ENCODE results near the gene SELENOV.

SELENOV gene

DNA sequence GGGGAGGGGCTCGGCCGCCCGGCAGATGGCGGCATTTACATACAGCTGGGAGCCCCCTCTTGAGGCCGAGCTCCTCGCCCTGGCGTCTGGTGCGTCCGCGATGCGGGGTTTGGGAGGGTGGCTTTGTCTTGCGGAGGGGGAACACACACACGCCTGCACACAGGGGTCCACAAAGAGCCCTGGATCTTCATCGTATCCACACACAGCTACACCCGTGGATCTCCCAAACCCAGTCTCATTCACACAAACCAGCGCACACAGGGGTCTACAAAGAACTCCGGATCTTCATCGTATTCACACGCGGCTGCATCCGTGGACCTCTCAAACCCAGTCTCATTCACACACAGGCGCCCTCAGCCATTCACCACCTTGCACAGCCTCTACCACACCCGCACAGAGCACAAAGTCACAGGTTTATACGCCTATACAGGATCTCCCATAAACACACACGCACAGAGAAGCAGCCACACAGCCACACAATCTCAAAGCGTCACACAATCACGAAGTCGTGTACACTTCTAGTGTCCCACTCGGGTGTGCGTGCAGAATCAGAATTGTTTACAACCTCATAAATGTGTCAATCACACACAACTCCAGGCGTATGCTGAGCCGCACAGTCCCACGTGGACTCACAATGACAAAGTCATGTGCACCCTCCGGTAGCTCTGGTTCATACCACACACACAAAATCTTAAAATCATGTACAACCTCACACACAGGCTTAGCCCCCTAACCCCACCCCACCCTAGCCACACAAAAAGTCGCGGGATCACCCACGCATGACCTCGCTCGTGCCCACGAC, 16.7 kb upstream of the SELENOV start (continued):
- TF ChIP-seq, protein P1, sequence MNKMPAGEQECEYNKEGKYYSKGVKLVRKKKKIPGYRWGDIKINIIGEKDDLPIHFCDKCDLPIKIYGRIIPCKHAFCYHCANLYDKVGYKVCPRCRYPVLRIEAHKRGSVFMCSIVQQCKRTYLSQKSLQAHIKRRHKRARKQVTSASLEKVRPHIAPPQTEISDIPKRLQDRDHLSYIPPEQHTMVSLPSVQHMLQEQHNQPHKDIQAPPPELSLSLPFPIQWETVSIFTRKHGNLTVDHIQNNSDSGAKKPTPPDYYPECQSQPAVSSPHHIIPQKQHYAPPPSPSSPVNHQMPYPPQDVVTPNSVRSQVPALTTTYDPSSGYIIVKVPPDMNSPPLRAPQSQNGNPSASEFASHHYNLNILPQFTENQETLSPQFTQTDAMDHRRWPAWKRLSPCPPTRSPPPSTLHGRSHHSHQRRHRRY (tag by site-specific recombination; IDR thresholded peaks at IDR 0.05) = peak; percentile 21
- TF ChIP-seq ZNF530 (tag by site-specific recombination; IDR thresholded peaks at IDR 0.05; ENCODE audit: low read depth) = no peak
- peak; percentile 80 for TF ChIP-seq ZNF501 (tag by site-specific recombination; IDR thresholded peaks at IDR 0.05)
- peak; percentile 42; the same call in 1 of the 2 replicates for TF ChIP-seq TRIM28 (IDR thresholded peaks at IDR 0.05; ENCODE audit: borderline replicate concordance, low read length)
- TF ChIP-seq, protein P2, sequence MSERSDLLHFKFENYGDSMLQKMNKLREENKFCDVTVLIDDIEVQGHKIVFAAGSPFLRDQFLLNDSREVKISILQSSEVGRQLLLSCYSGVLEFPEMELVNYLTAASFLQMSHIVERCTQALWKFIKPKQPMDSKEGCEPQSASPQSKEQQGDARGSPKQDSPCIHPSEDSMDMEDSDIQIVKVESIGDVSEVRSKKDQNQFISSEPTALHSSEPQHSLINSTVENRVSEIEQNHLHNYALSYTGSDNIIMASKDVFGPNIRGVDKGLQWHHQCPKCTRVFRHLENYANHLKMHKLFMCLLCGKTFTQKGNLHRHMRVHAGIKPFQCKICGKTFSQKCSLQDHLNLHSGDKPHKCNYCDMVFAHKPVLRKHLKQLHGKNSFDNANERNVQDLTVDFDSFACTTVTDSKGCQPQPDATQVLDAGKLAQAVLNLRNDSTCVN (tag by site-specific recombination; optimal IDR thresholded peaks at IDR 0.05) = peak; percentile 48
- TF ChIP-seq ZNF654 (tag by site-specific recombination; IDR thresholded peaks at IDR 0.05; ENCODE audit: low read depth) = peak; percentile 65
- TF ChIP-seq ZNF292 (tag by site-specific recombination; IDR thresholded peaks at IDR 0.05; ENCODE audit: borderline replicate concordance, low read depth) = no peak
- TF ChIP-seq KLF9 (tag by site-specific recombination; IDR thresholded peaks at IDR 0.05; ENCODE audit: low read depth) = peak; percentile 79; the same call in 1 of the 2 replicates
- TF ChIP-seq ZNF768 (tag by site-specific recombination; IDR thresholded peaks at IDR 0.05) = peak; percentile 70; the same call in 1 of the 2 replicates
- peak; percentile 29 for TF ChIP-seq ZNF660 (tag by site-specific recombination; IDR thresholded peaks at IDR 0.05)
- TF ChIP-seq, protein P3, sequence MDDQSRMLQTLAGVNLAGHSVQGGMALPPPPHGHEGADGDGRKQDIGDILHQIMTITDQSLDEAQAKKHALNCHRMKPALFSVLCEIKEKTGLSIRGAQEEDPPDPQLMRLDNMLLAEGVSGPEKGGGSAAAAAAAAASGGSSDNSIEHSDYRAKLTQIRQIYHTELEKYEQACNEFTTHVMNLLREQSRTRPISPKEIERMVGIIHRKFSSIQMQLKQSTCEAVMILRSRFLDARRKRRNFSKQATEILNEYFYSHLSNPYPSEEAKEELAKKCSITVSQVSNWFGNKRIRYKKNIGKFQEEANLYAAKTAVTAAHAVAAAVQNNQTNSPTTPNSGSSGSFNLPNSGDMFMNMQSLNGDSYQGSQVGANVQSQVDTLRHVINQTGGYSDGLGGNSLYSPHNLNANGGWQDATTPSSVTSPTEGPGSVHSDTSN (CRISPR knock-in tag; IDR thresholded peaks at IDR 0.05) = no peak
- TF ChIP-seq, protein P4, sequence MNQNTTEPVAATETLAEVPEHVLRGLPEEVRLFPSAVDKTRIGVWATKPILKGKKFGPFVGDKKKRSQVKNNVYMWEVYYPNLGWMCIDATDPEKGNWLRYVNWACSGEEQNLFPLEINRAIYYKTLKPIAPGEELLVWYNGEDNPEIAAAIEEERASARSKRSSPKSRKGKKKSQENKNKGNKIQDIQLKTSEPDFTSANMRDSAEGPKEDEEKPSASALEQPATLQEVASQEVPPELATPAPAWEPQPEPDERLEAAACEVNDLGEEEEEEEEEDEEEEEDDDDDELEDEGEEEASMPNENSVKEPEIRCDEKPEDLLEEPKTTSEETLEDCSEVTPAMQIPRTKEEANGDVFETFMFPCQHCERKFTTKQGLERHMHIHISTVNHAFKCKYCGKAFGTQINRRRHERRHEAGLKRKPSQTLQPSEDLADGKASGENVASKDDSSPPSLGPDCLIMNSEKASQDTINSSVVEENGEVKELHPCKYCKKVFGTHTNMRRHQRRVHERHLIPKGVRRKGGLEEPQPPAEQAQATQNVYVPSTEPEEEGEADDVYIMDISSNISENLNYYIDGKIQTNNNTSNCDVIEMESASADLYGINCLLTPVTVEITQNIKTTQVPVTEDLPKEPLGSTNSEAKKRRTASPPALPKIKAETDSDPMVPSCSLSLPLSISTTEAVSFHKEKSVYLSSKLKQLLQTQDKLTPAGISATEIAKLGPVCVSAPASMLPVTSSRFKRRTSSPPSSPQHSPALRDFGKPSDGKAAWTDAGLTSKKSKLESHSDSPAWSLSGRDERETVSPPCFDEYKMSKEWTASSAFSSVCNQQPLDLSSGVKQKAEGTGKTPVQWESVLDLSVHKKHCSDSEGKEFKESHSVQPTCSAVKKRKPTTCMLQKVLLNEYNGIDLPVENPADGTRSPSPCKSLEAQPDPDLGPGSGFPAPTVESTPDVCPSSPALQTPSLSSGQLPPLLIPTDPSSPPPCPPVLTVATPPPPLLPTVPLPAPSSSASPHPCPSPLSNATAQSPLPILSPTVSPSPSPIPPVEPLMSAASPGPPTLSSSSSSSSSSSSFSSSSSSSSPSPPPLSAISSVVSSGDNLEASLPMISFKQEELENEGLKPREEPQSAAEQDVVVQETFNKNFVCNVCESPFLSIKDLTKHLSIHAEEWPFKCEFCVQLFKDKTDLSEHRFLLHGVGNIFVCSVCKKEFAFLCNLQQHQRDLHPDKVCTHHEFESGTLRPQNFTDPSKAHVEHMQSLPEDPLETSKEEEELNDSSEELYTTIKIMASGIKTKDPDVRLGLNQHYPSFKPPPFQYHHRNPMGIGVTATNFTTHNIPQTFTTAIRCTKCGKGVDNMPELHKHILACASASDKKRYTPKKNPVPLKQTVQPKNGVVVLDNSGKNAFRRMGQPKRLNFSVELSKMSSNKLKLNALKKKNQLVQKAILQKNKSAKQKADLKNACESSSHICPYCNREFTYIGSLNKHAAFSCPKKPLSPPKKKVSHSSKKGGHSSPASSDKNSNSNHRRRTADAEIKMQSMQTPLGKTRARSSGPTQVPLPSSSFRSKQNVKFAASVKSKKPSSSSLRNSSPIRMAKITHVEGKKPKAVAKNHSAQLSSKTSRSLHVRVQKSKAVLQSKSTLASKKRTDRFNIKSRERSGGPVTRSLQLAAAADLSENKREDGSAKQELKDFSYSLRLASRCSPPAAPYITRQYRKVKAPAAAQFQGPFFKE (tag by site-specific recombination; IDR thresholded peaks at IDR 0.05; ENCODE audit: borderline replicate concordance) = no peak
- no peak for TF ChIP-seq ZNF521 (tag by site-specific recombination; IDR thresholded peaks at IDR 0.05)
- TF ChIP-seq, protein P5, sequence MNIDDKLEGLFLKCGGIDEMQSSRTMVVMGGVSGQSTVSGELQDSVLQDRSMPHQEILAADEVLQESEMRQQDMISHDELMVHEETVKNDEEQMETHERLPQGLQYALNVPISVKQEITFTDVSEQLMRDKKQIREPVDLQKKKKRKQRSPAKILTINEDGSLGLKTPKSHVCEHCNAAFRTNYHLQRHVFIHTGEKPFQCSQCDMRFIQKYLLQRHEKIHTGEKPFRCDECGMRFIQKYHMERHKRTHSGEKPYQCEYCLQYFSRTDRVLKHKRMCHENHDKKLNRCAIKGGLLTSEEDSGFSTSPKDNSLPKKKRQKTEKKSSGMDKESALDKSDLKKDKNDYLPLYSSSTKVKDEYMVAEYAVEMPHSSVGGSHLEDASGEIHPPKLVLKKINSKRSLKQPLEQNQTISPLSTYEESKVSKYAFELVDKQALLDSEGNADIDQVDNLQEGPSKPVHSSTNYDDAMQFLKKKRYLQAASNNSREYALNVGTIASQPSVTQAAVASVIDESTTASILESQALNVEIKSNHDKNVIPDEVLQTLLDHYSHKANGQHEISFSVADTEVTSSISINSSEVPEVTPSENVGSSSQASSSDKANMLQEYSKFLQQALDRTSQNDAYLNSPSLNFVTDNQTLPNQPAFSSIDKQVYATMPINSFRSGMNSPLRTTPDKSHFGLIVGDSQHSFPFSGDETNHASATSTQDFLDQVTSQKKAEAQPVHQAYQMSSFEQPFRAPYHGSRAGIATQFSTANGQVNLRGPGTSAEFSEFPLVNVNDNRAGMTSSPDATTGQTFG (tag by site-specific recombination; IDR thresholded peaks at IDR 0.05; ENCODE audit: borderline replicate concordance) = no peak
- TF ChIP-seq, protein P6, sequence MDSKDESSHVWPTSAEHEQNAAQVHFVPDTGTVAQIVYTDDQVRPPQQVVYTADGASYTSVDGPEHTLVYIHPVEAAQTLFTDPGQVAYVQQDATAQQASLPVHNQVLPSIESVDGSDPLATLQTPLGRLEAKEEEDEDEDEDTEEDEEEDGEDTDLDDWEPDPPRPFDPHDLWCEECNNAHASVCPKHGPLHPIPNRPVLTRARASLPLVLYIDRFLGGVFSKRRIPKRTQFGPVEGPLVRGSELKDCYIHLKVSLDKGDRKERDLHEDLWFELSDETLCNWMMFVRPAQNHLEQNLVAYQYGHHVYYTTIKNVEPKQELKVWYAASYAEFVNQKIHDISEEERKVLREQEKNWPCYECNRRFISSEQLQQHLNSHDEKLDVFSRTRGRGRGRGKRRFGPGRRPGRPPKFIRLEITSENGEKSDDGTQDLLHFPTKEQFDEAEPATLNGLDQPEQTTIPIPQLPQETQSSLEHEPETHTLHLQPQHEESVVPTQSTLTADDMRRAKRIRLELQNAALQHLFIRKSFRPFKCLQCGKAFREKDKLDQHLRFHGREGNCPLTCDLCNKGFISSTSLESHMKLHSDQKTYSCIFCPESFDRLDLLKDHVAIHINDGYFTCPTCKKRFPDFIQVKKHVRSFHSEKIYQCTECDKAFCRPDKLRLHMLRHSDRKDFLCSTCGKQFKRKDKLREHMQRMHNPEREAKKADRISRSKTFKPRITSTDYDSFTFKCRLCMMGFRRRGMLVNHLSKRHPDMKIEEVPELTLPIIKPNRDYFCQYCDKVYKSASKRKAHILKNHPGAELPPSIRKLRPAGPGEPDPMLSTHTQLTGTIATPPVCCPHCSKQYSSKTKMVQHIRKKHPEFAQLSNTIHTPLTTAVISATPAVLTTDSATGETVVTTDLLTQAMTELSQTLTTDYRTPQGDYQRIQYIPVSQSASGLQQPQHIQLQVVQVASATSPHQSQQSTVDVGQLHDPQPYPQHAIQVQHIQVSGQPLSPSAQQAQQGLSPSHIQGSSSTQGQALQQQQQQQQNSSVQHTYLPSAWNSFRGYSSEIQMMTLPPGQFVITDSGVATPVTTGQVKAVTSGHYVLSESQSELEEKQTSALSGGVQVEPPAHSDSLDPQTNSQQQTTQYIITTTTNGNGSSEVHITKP (tag by site-specific recombination; IDR thresholded peaks at IDR 0.05) = peak; percentile 95
- TF ChIP-seq, protein P7, sequence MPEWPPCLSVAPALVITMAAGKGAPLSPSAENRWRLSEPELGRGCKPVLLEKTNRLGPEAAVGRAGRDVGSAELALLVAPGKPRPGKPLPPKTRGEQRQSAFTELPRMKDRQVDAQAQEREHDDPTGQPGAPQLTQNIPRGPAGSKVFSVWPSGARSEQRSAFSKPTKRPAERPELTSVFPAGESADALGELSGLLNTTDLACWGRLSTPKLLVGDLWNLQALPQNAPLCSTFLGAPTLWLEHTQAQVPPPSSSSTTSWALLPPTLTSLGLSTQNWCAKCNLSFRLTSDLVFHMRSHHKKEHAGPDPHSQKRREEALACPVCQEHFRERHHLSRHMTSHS (tag by site-specific recombination; IDR thresholded peaks at IDR 0.05) = no peak
- TF ChIP-seq ZNF555 (tag by site-specific recombination; conservative IDR thresholded peaks at IDR 0.05) = no peak
- TF ChIP-seq ZNF248 (tag by site-specific recombination; IDR thresholded peaks at IDR 0.05) = no peak
- no peak for TF ChIP-seq ZNF426 (tag by site-specific recombination; IDR thresholded peaks at IDR 0.05)
- TF ChIP-seq YY1 (tag by site-specific recombination; IDR thresholded peaks at IDR 0.05) = 0 out of 2 replicates have a peak, but pooled peaks have one; percentile 13
- peak; percentile 76; the same call in 1 of the 2 replicates for TF ChIP-seq KLF7 (tag by site-specific recombination; IDR thresholded peaks at IDR 0.05; ENCODE audit: borderline replicate concordance)
